Measurements from ENCODE around the gene FTO.

- TF ChIP-seq CTCF (IDR thresholded peaks at IDR 0.05) = no peak
- TF ChIP-seq POLR2A (IDR thresholded peaks at IDR 0.05) = no peak
Observed at GRCh38 chr16:54173490-54173889, 469.5 kb downstream of the FTO start.
